ENCODE measurements around the gene NUP43.

DNA sequence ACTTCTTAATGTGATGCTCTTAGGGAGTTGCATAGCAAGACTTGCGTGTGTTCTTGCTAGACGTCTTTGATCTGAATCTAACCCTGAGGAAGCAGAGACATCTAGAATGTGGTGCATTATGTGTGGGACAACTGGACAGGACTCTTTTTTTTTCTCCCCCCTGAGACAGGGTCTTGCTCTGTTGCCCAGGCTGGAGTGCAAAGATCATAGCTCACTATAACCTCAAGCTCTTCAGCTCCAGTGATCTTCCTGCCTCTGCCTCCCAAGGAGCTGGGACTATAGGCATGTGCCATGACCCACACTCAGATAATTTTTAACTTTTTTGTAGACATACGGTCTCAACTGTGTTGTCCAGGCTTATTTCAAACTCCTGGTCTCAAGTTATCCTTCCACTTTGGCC, 37.2 kb upstream of the NUP43 start:
- TF ChIP-seq ZFP36 (IDR thresholded peaks at IDR 0.05; ENCODE audit: borderline replicate concordance, partially characterized antibody) (no peak), CEBPB (IDR thresholded peaks at IDR 0.05) (no peak), MYC (IDR thresholded peaks at IDR 0.05; ENCODE audit: borderline replicate concordance, low read length) (no peak), FOSL2 (IDR thresholded peaks at IDR 0.05) (no peak), FOSL2 (CRISPR knock-in tag; IDR thresholded peaks at IDR 0.05) (no peak), KDM1A (IDR thresholded peaks at IDR 0.05; ENCODE audit: low read depth) (no peak), RAD21 (conservative IDR thresholded peaks at IDR 0.05 in 1 of 2, IDR thresholded peaks at IDR 0.05 in 1 of 2) (no peak), ESRRA (IDR thresholded peaks at IDR 0.05; ENCODE audit: borderline replicate concordance, low read length) (no peak), NPAS2 (CRISPR knock-in tag; IDR thresholded peaks at IDR 0.05; ENCODE audit: borderline replicate concordance) (no peak), EP300 (IDR thresholded peaks at IDR 0.05) (no peak), POLR2A (IDR thresholded peaks at IDR 0.05; ENCODE audit: low read length) (no peak), HOXB13 (CRISPR knock-in tag; IDR thresholded peaks at IDR 0.05; ENCODE audit: low read depth) (no peak)
- TF ChIP-seq, protein P1, sequence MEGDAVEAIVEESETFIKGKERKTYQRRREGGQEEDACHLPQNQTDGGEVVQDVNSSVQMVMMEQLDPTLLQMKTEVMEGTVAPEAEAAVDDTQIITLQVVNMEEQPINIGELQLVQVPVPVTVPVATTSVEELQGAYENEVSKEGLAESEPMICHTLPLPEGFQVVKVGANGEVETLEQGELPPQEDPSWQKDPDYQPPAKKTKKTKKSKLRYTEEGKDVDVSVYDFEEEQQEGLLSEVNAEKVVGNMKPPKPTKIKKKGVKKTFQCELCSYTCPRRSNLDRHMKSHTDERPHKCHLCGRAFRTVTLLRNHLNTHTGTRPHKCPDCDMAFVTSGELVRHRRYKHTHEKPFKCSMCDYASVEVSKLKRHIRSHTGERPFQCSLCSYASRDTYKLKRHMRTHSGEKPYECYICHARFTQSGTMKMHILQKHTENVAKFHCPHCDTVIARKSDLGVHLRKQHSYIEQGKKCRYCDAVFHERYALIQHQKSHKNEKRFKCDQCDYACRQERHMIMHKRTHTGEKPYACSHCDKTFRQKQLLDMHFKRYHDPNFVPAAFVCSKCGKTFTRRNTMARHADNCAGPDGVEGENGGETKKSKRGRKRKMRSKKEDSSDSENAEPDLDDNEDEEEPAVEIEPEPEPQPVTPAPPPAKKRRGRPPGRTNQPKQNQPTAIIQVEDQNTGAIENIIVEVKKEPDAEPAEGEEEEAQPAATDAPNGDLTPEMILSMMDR (IDR thresholded peaks at IDR 0.05): no peak
- TF ChIP-seq, protein P2, sequence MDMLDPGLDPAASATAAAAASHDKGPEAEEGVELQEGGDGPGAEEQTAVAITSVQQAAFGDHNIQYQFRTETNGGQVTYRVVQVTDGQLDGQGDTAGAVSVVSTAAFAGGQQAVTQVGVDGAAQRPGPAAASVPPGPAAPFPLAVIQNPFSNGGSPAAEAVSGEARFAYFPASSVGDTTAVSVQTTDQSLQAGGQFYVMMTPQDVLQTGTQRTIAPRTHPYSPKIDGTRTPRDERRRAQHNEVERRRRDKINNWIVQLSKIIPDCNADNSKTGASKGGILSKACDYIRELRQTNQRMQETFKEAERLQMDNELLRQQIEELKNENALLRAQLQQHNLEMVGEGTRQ (IDR thresholded peaks at IDR 0.05): no peak
- TF ChIP-seq, protein P3, sequence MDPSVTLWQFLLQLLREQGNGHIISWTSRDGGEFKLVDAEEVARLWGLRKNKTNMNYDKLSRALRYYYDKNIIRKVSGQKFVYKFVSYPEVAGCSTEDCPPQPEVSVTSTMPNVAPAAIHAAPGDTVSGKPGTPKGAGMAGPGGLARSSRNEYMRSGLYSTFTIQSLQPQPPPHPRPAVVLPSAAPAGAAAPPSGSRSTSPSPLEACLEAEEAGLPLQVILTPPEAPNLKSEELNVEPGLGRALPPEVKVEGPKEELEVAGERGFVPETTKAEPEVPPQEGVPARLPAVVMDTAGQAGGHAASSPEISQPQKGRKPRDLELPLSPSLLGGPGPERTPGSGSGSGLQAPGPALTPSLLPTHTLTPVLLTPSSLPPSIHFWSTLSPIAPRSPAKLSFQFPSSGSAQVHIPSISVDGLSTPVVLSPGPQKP (IDR thresholded peaks at IDR 0.05; ENCODE audit: low read depth, low read length): no peak
